HG03575 (cell line): ENCODE data around the gene SSRP1.
"Not testable (repeated sequence)": the region's sequence is repeated elsewhere in the genome, so short reads cannot be mapped to it uniquely, and the experiment has no call there.

ENCODE experiments used
- ATAC-seq: cut with Tn5 transposase; IDR thresholded peaks from one replicate; pipeline ENCODE4 v1.9.1; 2021; ENCODE audit not compliant: unreplicated experiment, insufficient number of reproducible peaks, low FRiP score; ENCODE audit errors: extremely low read depth

The SSRP1 gene

DNA sequence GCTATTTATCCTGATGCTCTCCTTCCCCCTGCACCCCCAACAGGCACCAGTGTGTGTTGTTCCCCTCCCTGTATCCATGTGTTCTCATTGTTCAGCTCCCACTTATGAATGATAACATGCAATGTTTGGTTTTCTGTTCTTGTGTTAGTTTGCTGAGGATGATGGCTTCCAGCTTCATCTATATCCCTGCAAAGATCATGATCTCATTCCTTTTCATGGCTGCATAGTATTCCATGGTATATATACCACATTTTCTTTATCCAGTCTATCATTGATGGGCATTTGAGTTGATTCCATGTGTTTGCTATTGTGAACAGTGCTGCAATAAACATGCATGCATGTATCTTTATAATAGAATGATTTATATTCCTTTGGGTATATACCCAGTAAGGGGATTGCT, 25.7 kb upstream of the SSRP1 start:
- ATAC-seq, result not testable (repeated sequence)

DNA sequence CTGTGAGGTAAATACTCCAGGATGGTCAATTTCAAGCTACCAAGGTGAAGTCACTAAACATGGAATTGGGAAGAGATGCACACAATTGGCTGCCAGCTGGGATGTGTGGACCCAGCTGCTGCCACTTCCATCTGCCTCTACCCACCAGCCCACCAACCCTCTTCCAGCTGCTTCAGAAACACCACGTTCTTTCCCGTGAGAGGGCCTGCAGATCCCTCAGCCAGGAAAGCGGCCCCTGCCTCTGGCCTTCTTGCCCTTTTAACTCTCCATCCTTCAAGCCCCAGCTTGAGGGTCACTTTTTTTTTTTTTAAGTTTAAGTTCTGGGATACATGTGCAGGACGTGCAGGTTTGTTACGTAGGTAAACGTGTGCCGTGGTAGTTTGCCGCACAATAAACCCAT, 25.3 kb upstream of the SSRP1 start:
- ATAC-seq, result no peak

DNA sequence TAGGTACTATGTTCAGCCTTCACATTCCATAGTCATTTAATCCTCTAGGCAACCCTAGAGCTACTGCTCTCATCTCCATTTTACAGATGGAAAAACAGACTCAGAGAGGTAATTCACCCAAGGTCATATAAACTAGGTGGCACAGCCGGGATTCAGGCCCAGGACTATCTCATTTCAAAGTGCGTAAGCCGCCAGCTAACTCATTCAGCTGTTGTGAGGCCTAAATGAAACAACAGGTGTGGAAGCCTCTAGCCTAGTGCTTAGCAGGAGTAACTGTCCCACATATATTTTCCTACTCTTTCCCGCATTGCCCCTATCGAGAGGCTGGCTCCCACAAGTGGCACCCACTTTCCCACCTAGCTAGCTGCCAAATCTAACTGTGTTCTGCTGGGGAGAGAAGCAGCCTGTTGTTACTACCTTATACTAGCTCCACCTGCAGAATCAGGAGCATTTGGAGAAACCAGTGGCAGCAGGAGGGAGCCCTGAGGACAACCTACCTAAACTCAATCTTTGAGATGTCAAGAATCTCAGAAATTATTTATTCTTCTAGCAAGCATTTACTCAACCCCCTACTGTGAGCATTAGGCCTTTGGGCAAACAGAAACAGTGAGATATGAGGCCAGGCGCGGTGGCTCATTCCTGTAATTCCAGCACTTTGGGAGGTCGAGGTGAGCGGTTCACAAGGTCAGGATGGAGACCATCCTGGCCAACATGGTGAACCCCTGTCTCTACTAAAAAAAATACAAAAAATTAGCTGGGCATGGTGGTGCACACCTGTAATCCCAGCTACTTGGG, 24.4 kb upstream of the SSRP1 start:
- no peak for ATAC-seq

DNA sequence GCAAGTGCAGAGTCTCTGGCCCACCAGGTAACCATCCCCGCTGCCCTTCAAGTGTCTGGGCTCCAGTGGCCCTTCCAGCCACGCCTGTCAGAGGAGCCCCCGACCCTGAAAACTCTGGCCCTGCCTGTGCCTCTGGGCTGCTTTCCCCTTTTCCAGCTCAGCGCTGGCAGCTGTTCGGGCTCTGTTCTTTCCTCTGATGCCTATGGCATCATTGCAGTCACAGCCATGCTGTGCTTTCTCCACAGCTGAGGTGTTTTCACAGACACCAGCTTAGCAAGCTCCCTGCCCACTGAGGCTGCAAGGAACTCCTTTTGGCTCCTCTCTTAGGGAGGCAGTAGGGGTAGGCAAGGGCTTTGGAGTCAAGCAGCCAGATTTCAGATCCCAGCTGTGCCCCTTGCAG, 23.7 kb upstream of the SSRP1 start:
- no peak for ATAC-seq

DNA sequence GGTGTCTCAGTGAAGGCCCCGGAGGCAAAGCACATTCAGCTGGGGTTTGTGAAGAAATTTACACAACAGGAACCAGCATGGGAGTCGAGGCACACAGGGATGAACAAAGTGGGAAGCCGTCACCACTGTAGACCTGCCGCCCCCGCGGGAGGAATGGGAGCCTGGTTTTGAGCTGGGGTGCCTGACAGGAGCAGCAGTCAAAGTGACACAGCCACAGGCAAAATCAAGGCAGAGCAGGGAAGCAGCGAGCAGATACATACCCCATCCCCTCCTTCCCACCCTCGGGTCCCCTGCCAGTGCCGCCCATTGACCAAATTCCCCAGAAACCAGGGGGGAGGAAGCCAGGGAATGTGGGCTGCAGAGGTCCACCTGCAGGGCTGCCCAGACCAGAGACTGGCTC, 23.3 kb upstream of the SSRP1 start:
- no peak for ATAC-seq

DNA sequence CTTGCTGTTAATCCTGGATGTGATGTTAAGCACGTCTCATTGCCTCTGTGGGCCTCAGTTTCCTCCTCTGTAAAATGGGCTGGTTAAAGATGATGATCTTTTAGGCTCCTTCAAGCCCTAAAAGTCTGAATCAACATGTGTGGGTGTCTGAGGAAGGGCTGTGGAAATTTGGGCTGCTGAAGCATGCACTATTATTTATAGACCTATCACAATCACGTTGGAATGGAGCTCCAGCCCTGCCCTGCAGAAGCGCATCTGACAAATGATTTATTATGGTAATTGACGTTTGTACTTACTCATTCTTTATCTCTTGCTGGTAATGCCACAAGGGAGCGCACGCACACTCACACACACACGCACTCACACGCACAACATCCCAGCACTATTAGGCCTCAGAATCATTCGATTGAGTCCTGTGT, 22.9 kb upstream of the SSRP1 start:
- ATAC-seq, result no peak

DNA sequence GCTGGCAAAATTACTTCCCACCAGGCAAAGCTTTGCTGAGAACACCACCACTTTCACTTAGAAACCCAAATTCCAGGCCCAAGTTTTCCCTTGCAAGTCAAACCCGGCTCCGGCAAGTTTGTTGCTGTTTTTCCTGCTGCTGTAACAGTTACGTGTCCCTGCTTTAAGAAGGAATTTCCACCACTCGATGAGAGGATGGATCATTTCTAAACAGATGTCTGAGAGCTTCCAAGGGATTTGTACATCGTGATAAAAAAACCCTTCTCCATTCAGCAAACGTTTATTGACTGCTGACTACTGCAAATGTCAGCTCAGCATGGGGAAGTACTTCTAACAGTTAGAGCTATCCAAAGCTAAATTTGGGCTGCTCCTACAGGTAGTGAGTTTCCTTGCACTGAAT, 22.2 kb upstream of the SSRP1 start:
- ATAC-seq, result no peak

DNA sequence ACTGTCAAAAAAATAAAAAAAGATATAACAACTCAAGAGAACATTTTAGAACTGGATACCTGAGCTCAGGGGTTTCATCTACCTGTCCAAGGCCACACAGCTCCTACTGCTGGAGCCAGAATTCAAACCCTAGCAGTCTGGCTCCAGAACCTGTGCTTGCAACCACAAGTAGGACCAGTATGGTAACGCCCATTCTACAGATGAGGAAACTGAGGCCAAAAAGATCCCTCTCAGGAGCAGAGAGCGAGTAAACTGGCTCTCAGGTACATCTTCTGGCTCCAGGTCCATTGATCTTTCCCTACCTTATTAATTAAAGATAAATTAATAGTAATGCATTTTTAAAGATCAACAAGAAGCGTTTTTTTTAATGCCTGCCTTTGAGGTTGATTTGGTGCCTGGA, 21.6 kb upstream of the SSRP1 start:
- ATAC-seq, result no peak

DNA sequence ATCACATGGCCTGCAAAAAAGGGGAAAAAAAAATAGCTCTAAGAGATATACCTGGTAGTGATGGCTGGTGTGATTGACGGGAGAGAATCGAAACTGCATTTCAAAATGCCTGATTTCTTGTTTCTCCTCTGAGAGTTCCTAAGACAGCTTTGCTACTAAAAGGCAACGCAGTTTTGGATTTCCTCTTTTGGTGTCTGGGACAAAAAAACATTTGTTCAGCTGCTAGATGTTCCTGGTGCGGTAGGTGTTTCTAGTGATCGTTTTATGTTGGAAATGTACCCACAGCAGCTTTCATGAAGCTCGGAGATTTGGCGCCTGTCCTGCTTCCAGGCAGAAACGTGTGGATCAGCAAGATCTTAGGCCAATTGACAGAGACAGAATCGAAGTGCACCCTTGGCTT, 20.6 kb upstream of the SSRP1 start:
- ATAC-seq, result no peak

DNA sequence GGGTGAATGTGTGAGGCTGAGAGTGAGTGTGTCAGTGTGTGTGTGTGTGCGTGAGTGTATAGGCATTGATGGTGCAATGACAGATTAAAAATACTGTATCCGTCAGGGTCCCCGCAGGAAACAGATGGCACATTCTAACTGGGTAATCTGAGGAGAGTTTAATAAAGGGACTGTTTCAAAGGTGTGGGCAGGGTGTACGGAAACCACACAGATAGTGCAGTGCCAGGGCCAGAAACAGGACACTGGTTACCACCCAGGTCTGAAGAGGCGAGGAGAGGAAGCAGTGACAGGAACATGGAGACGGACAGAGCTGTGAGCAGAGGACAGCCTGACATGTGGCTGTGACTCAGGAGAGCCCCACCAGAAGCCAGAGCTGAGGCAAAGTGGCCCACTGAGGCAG, 19.0 kb upstream of the SSRP1 start:
- ATAC-seq, result no peak

DNA sequence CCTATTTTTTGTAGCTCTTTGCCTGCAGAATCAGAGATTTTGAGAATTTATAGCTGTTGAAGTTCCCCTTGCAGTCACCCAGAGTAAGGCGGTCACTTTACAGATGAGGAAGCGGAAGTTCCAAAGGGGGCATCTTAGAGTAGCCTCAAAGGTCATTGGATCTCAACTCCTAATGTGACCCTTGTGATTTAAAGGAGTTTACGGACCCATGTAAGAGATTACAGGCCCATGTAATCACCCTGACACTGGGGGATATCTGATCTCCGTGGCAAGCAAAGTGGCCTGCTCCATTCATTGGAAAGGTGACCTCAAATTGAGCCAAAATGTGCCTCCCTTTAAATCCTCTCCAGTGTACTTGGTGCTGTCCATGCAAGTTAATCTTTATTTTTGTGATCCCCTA, 18.2 kb upstream of the SSRP1 start:
- no peak for ATAC-seq

DNA sequence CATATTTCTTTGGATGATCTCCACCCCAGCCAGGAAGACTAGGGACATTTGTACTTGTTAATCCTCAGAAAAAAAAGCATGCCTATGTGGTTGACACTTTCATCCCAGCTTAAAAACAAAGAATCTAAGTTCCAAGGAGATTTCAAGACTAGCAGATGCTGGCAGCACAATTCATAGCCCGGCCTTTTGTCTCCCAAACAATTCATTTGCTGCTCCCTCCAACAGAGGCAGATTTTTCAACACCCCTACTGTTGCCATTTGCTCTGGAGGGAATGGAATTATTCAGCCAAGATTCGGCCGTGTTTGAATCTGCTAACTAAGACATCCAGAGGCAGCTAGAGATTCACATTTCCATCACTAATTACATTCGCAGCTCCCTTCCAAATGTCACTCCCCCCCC, 17.8 kb upstream of the SSRP1 start:
- ATAC-seq, result no peak

DNA sequence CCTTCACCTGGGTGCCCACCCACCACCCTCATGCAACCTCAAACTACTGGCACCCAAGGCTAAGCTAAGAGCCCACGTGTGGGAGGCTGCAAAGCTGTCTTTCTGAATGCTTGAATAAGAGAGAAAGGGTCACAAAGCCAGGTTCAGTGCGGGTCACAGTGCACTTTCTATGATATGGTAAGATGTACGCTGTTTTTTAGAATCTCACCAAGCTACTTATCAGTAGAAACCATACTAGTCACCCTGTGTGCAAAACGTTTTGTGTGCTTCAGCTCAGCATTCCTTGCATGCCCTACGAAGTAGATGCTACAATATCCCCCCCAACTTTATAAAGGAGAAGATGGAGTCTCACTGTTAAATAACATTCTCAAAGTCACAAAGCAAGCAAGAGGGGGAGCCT, 17.3 kb upstream of the SSRP1 start:
- ATAC-seq, result no peak

DNA sequence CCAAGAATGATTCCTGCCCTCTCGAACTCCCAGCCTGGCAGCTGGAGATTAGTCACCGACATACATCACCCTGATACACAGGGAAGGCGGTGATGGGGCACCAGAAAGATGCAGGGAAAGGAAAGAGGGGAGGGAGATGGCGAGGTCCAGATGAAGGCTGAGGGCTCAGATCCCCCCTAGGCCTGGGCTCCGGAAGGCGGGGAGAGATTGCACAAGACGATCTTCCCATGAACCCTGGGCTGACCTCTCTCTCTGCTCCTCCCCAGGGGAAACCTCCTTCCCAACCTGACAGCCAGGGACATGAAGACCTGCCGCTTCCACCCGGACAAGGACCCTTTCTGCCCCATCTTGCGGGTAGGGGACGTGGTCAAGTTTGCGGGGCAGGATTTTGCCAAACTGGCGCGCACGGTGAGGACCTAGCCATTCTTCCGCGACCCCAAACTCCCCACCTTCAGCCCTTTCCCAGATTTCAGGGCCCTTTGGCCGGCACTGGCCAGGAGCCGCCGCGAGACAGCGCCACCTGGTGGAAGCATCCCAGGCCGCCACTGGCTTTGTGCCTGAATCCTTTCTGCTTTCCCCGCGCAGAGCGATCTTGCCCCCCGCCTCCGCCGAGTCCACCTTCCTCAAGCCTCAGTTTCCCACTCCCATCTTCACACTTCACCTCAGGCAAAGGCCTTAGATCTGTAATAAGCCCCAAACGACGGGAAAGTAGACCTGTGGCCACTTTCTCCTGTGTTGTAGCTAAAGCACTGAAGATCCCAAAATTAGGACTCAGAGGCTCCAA, 14.0 kb upstream of the SSRP1 start:
- no peak for ATAC-seq

DNA sequence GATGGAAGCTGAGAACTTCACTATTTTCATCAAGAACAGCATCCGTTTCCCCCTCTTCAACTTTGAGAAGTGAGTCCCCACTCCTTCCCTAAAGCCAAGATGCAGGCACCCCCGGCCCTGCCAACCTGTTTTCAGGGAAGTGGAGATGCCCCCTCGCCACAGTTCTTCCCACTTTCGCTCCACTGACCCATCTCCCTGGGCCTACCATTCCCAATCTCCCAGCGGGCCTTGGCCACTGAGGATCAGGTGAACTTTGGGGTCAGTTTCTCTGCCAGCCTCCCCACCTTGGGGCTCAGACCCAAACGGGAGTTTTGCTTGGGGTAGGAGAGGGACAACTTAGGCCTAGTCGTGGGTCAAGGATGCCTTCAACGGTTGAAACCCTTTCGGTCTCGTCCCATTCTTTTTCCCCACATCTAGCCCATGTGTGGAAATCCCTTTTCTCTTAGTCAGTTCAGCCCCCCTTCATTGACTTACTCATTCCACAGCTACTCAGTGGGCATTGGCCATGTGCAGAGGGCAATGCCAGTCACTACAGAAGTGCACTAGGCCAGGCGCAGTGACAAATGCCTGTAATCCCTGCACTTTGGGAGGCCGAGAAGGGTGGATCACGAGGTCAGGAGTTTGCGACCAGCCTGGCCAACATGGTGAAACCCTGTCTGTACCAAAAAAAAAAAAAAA, 13.1 kb upstream of the SSRP1 start:
- no peak for ATAC-seq

DNA sequence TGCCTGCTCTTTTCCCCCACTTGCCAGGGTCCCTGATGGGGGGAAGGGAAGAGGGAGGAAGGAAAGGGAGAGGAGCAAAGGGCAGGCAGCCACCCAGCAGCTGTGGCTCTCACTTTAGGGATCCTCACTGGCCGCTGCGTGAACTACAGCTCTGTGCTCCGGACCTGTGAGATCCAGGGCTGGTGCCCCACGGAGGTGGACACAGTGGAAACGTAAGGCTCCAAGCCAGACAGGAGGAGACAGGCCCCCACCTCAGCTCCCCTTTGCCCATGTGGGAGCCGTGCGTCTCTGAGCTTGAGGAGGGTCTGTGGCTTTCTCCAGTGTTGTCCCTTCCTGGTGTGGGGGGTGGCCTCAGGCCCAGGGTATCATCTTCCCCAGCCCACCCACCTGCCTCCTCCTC, 12.4 kb upstream of the SSRP1 start:
- ATAC-seq, result no peak

DNA sequence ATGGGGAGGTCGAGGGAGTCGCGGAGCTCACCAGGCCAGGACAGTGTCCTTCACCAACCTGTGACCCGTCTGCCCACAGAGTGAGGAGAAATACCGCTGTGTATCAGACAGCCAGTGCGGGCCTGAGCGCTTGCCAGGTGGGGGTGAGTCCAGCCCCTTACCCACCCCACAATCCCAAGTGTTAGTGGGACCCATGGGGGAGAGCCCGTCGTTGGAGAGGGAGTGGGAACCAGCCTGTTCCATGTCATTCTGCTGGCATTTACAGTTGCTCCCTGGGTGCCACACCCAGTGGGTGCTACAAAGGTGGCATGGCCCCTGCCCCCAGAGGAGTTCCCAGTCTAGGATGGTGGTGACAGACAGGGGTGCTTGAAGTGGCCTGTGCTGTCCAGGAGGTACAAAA, 11.6 kb upstream of the SSRP1 start:
- no peak for ATAC-seq

DNA sequence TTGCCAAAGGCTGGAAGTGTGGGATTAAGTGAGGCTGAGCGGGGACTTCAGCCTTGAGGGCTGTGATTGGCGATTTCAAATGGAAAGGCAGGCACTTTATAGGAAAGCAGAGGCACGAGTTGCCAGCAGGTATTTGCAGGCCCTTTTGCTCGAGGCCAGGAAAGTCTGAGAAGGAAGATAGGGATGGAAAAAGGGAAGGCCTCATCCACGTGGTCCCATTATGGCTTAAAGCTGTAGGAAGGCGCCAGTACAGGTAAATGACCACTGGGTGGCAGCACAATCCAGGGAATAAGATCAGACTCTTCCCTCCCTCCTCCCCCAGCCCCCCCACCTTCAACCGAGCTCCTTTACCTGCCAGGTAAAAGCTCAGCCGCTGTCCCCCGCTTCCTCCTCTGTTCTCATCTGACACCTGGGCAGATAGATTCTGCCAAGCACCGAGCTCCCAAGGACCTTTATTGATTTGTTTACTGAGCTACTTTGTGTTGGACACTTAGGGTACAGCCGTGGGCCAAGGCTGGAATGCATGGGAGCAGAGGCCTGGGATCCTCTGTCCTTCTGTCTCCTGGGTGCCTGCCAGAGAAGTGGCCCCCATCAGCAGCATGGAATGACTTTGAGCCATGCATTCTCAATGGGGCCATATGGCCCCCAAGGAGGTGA, 10.0 kb upstream of the SSRP1 start:
- no peak for ATAC-seq

DNA sequence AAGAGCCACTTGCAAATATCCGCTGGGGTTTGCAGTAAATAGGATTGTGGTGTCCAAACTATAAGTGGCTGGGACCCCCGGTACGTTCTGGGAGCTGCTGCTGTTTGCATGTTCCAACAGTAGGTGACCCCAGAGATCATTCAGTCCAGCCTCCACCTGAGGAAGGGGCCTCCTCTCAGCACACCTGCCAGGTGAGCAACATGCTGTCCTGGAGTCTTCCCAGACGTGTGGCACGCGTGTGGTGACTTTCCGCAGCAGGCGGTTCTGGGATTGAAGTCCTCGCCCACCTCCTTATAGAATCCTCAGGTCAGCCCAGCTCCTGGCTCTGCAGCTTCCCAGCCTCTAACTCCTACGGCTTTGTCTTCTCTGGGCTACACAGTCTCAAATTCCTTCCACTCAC, 9.1 kb upstream of the SSRP1 start:
- ATAC-seq, result no peak

DNA sequence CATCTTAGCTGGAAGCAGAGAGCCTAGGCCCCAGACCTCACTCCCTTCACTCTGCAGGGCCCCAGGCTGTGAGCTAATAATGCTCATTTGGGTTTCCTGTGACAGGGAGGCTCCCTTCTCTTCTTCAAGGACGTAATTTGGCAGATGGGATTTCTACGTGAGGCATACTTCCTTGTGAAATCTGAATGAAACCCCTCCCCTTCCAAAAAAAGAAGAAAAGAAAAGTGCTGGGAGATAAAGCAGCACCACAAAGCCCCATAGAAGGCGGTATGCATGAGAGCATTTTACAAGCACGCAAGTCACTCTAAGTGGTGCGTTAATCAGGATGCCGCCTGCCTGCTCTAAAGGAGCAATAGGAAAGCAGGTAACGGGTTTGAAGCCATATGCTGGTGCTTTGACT, 8.1 kb upstream of the SSRP1 start:
- ATAC-seq, result no peak
